Neural progenitor cell (in vitro differentiated cells): ENCODE results near the gene IL12B.

ENCODE experiments used
- EZH2 ChIP-seq: fragments of 200-600 bp; sonication (generic); IDR thresholded peaks from 2 replicates; pipeline ENCODE4 v1.6.1; 2017; ENCODE audit warnings: antibody characterized with exemption, mild to moderate bottlenecking, moderate library complexity
- EZH2phosphoT487 ChIP-seq: fragments of 200-600 bp; sonication (generic); IDR thresholded peaks from 2 replicates; pipeline ENCODE4 v1.6.1; 2017; ENCODE audit warnings: antibody characterized with exemption
- TF ChIP-seq, protein P1 (sequence below): fragments of 200-600 bp; sonication (generic); IDR thresholded peaks from 2 replicates; pipeline ENCODE4 v1.5.1; 2017; ENCODE audit warnings: antibody characterized with exemption, mild to moderate bottlenecking

- TF ChIP-seq EZH2: no peak
- TF ChIP-seq, protein P1, sequence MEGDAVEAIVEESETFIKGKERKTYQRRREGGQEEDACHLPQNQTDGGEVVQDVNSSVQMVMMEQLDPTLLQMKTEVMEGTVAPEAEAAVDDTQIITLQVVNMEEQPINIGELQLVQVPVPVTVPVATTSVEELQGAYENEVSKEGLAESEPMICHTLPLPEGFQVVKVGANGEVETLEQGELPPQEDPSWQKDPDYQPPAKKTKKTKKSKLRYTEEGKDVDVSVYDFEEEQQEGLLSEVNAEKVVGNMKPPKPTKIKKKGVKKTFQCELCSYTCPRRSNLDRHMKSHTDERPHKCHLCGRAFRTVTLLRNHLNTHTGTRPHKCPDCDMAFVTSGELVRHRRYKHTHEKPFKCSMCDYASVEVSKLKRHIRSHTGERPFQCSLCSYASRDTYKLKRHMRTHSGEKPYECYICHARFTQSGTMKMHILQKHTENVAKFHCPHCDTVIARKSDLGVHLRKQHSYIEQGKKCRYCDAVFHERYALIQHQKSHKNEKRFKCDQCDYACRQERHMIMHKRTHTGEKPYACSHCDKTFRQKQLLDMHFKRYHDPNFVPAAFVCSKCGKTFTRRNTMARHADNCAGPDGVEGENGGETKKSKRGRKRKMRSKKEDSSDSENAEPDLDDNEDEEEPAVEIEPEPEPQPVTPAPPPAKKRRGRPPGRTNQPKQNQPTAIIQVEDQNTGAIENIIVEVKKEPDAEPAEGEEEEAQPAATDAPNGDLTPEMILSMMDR: no peak
- TF ChIP-seq EZH2phosphoT487: no peak
Measured at GRCh38 chr5:159336586-159336985, 6.3 kb upstream of the IL12B start.
